Aorta (tissue), 5 donors: ENCODE data around the gene TIGIT. TPM values are rescaled to one million over a fixed set of nuclear protein-coding genes. Genes with fewer than 3 reads are reported as not detected.

Experiments used
- ATAC-seq: fragments of 200-7000 bp; cut with Tn5 transposase; one replicate; pipeline ENCODE4 v1.9.1; 2022; ENCODE audit warnings: moderate library complexity; ENCODE audit not compliant: low FRiP score
- DNase-seq, 2 donors: peaks; one replicate each; pipeline ENCODE4 v3.0.0-alpha.2; 2020
- H3K27ac ChIP-seq, 2 donors: one replicate each; pipeline ENCODE4 v1.5.1; 2013; ENCODE audit warnings: low read length in 2 of 2, mild to moderate bottlenecking in 2 of 2, moderate library complexity in 2 of 2, control low read depth in 1 of 2, inconsistent platforms in 1 of 2, low read depth in 1 of 2
- H3K27me3 ChIP-seq, 2 donors: one replicate each; pipeline ENCODE4 v1.6.1; 2013; ENCODE audit warnings: control low read depth in 1 of 2, low read length in 1 of 2, mild to moderate bottlenecking in 1 of 2, moderate library complexity in 1 of 2; ENCODE audit not compliant: insufficient read depth in 2 of 2, control insufficient read depth in 1 of 2
- H3K36me3 ChIP-seq, 2 donors: one replicate each; pipeline ENCODE4 v1.6.1; 2013; ENCODE audit warnings: control low read depth in 1 of 2, low read length in 1 of 2, mild to moderate bottlenecking in 1 of 2; ENCODE audit not compliant: insufficient read depth in 2 of 2, control insufficient read depth in 1 of 2
- H3K4me1 ChIP-seq, 2 donors: one replicate each; pipeline ENCODE4 v1.6.1; 2013; ENCODE audit warnings: low read length in 2 of 2, control low read depth in 1 of 2, mild to moderate bottlenecking in 1 of 2, moderate library complexity in 1 of 2; ENCODE audit not compliant: insufficient read depth in 2 of 2, control insufficient read depth in 1 of 2
- H3K4me3 ChIP-seq, 2 donors: one replicate each; pipeline ENCODE4 v1.5.1; 2013; ENCODE audit warnings: low read length in 2 of 2, control low read depth in 1 of 2, mild to moderate bottlenecking in 1 of 2
- H3K9me3 ChIP-seq: one replicate; pipeline ENCODE4 v1.6.1; 2013; ENCODE audit warnings: mild to moderate bottlenecking, low read length; ENCODE audit not compliant: control insufficient read depth
- WGBS, 2 donors: extraction: QIAGEN DNeasy Blood & Tissue Kit; methylation state at CpG; one replicate each; pipeline ENCODE4 v1.1.7; 2013; 5-methylcytosine and 5-hydroxymethylcytosine counted together
- intact Hi-C, 2 donors: fragments of 100-400 bp; cut with DNase I; formaldehyde crosslinking; loops; one replicate each; pipeline versions ENCODE4 v1.14.2 to v1.15.0; 2022
- polyA plus RNA-seq, 2 donors: library from polyadenylated mRNA; stranded (reverse); fragments of 200-250 nt; gene quantifications; one replicate each; pipeline ENCODE4 v1.2.3, GENCODE V29; 2013
- total RNA-seq, 2 donors: library from RNA; stranded (reverse); fragmentation: NEBNext Ultra II Directional; extraction: Animal tissue kit (Norgen Biotek cat#: 25700); gene quantifications; one replicate each; pipeline ENCODE4 v1.2.1, GENCODE V29; 2021
- donor health status: healthy with polysubstance abuse.
- donor health status: Bipolar disorder and iron deficiency.
- donor health status: DM: no; HTN: no; CAD: no.
- donor health status: DM: no; HTN: no; CAD: no.
- donor health status: DM: yes; HTN: yes; CAD: no.

Gene TIGIT
- total and polyA plus RNA-seq, 4 donors: 0.15 to 1.0 (median 0.75) TPM; not detected in 1

DNA sequence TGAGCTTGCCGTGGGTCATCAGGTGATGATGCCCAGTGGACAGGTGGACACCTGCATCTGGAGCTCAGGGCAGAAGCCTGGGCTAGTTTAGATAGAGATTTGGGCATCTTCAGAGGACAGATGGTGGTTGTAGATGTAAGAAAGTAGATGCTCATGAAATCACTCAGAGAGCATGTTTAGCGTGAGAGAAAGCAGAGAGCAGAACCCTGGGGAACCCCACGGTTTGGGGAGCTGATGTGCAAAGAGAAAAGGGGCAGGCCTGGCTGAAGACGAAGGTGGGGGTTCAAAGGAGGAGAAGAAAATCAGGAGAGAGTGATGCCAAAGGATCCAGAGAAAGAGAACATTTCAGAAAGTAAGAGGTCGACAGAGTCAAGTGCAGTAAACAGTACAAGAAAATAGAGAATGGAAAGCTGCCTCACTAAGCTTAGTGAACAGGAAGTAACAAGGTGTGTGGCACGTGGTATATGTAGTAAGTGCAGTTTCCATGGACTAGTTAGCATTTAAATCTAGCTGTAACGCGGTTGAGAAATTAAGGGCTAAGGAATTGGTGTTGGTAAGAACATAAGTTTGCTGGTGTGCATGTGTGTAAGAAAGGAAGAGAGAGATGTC, 13.5 kb downstream of the TIGIT start:
- no peak overlapping the region for H3K4me3 ChIP-seq
- H3K9me3 ChIP-seq: peaks cover 2% of the 10 kb centered on the region
- H3K36me3 ChIP-seq: no peaks in the 10 kb centered on the region
- H3K4me1 ChIP-seq: no peaks in the 10 kb centered on the region
- ATAC-seq (no peak), DNase-seq (no peak)
- H3K27me3 ChIP-seq: no peaks in the 10 kb centered on the region
- 83 to 84% methylated on average over 8 of the region's 8 CpGs for WGBS, 2 donors
- no peak overlapping the region for H3K27ac ChIP-seq
- intact Hi-C loops: no loop called here

DNA sequence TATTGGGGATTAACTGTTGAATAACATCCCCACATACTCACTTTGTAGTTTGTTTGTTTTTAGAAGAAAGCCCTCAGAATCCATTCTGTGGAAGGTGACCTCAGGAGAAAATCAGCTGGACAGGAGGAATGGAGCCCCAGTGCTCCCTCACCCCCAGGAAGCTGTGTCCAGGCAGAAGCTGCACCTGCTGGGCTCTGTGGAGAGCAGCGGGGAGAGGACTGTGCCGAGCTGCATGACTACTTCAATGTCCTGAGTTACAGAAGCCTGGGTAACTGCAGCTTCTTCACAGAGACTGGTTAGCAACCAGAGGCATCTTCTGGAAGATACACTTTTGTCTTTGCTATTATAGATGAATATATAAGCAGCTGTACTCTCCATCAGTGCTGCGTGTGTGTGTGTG, 14.0 kb downstream of the TIGIT start:
- Histone ChIP-seq H3K4me3 (no peak overlapping the region), H3K27ac (no peak overlapping the region), H3K4me1 (no peaks in the 10 kb centered on the region), H3K36me3 (no peaks in the 10 kb centered on the region), H3K27me3 (no peaks in the 10 kb centered on the region), H3K9me3 (peaks cover 2% of the 10 kb centered on the region)
- WGBS, 2 donors: 75 to 91% methylated on average over 3 of the region's 3 CpGs
- ATAC-seq (no peak), DNase-seq (no peak)
- intact Hi-C loops: no loop called here

DNA sequence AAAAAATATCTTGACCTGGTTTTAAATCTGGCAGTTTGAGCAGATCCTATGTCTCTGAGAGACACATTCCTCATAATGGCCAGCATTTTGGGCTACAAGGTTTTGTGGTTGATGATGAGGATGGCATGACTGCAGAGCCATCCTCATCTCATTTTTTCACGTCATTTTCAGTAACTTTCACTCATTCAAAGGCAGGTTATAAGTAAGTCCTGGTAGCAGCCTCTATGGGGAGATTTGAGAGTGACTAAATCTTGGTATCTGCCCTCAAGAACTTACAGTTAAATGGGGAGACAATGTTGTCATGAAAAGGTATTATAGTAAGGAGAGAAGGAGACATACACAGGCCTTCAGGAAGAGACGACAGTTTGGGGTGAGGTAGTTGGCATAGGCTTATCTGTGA, 14.5 kb downstream of the TIGIT start:
- 77 to 81% methylated on average over 2 of the region's 2 CpGs for WGBS, 2 donors
- Histone ChIP-seq H3K27ac (no peak overlapping the region), H3K9me3 (peaks cover 2% of the 10 kb centered on the region), H3K4me3 (no peak overlapping the region), H3K36me3 (no peaks in the 10 kb centered on the region), H3K27me3 (no peaks in the 10 kb centered on the region), H3K4me1 (no peaks in the 10 kb centered on the region)
- no peak for ATAC-seq
- intact Hi-C loops: no loop called here
- no peak for DNase-seq

DNA sequence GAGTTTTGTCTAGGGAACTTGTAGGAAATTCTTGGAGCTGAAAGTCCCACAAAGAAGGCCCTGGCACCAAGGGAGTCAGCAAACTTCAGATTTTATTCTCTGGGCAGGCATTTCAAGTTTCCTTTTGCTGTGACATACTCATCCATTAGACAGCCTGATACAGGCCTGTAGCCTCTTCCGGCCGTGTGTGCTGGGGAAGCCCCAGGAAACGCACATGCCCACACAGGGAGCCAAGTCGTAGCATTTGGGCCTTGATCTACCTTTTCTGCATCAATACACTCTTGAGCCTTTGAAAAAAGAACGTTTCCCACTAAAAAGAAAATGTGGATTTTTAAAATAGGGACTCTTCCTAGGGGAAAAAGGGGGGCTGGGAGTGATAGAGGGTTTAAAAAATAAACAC, 15.0 kb downstream of the TIGIT start:
- Histone ChIP-seq H3K27ac (no peak overlapping the region), H3K9me3 (peaks cover 2% of the 10 kb centered on the region), H3K36me3 (no peaks in the 10 kb centered on the region), H3K4me3 (no peak overlapping the region), H3K27me3 (no peaks in the 10 kb centered on the region), H3K4me1 (no peaks in the 10 kb centered on the region)
- ATAC-seq (no peak), DNase-seq (no peak)
- intact Hi-C loops: no loop called here
- WGBS, 2 donors: 76% methylated on average over 5 of the region's 5 CpGs

DNA sequence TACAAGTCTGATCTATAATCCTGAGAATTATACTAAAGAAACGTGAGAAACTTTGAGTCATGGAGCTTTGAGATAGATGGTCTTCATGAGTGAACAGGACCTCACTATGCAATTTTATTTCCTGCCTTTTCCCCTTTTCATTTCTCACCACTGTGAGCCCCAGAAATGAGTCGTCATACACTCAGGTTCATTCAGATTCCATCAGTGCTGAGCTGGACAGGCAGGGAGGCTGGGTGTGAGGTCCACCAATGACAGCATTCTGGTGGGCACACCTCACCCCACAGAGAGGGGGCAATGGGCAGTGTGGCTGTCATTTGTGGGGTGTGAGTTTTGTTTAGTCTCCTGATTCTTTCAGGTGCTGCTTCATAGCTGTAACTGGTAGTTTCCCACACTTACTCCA, 16.9 kb downstream of the TIGIT start:
- DNase-seq (no peak), ATAC-seq (no peak)
- no peak overlapping the region for H3K27ac ChIP-seq
- no peak overlapping the region for H3K4me3 ChIP-seq
- intact Hi-C loops: no loop called here
- 74 to 77% methylated on average over 2 of the region's 2 CpGs for WGBS, 2 donors
- no peaks in the 10 kb centered on the region for H3K27me3 ChIP-seq
- peaks cover 0 to 3% of the 10 kb centered on the region in 2 donors for H3K36me3 ChIP-seq
- H3K9me3 ChIP-seq: peaks cover 2% of the 10 kb centered on the region
- no peaks in the 10 kb centered on the region for H3K4me1 ChIP-seq

DNA sequence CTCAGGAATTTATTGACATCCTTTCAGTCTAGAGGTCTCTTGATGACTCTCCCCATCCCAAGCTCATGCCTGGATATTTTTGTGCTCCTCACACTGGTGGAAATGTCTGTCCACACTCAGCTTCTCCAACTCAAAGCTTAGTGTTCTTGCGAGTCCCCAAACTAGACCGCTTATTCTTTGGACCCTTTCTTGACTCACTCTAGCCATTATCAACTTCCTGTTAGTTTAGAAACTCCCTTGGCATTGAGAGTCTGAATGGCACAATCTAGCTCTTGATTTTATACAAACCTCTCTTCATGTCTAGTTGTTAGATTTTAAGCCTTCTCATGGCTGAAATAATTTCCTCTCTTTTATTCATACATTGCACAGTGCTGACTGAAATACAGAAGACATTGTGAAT, 19.6 kb downstream of the TIGIT start:
- Histone ChIP-seq H3K9me3 (no peaks in the 10 kb centered on the region), H3K27me3 (no peaks in the 10 kb centered on the region), H3K4me1 (no peaks in the 10 kb centered on the region), H3K36me3 (peaks cover 0 to 3% of the 10 kb centered on the region in 2 donors), H3K27ac (no peak overlapping the region), H3K4me3 (no peak overlapping the region)
- DNase-seq: no peak
- 87 to 90% methylated on average over 2 of the region's 2 CpGs for WGBS, 2 donors
- intact Hi-C loops: no loop called here
- ATAC-seq: no peak

DNA sequence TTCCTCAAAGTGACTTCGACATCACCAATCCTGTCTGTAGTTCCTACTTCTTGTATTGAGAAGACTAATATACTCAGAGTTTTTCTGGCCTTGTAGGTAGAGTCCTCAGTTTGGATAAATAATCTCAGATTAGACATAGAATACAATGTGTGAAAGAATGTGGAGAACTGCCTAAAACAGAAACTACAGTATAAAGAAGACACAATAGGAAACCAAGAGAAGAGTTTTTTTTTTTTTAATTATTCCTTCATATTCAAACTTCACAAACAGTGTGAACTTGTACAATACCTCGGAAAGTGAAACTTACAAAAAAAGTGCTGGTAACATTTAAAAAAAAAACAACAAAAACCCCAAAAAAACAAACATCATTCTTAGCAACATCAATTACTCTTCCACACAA, 20.5 kb downstream of the TIGIT start:
- no peak for ATAC-seq
- no peak for DNase-seq
- no peaks in the 10 kb centered on the region for H3K27me3 ChIP-seq
- intact Hi-C loops: no loop called here
- H3K36me3 ChIP-seq: peaks cover 0 to 3% of the 10 kb centered on the region in 2 donors
- H3K4me3 ChIP-seq: no peak overlapping the region
- H3K27ac ChIP-seq: no peak overlapping the region
- WGBS, 2 donors: 96 to 98% methylated on average over 2 of the region's 2 CpGs
- H3K4me1 ChIP-seq: no peaks in the 10 kb centered on the region
- no peaks in the 10 kb centered on the region for H3K9me3 ChIP-seq

DNA sequence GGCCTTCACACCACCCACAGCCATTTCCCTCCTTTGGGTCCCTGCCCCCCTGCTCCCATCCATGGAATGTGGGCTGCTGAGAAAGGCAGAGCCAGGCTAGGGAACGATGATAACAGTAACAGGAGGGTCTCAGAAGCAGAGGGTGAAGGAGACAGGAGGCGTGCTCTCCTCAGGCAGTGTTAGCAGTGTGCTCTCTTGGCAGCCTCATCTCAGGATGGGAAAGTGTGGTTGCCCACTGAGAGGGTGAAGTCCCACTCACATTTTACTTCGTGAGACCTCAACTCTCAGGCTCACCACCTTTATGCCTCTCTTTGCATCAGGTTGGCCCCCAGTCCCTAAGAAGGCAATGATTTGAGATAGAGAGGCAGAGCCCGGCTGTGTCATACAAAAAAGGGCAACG, 24.5 kb downstream of the TIGIT start:
- Histone ChIP-seq H3K4me1 (no peaks in the 10 kb centered on the region), H3K9me3 (no peaks in the 10 kb centered on the region), H3K4me3 (no peak overlapping the region), H3K27ac (no peak overlapping the region), H3K27me3 (no peaks in the 10 kb centered on the region), H3K36me3 (peaks cover 0 to 3% of the 10 kb centered on the region in 2 donors)
- DNase-seq: no peak
- 79 to 87% methylated on average over 5 of the region's 5 CpGs for WGBS, 2 donors
- ATAC-seq: no peak
- intact Hi-C loops: no loop called here

DNA sequence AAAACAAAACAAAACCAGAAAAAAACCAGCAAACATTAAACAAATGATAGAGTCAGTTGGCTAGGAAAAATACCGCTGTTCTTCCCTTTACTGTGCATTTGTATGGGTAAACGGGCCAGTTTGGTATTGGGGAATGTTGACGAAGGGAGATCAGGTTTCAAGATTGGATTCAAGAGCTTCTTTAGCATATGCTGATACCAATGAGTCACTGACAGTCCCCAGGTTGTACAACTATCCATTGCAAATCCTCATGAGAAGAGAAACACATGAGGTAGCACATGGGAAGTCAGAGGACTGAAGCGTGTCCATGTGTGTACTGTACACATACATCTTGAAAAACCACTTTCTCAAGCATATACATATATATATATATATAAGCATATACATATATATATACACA, 25.6 kb downstream of the TIGIT start:
- H3K4me3 ChIP-seq: no peak overlapping the region
- H3K27me3 ChIP-seq: no peaks in the 10 kb centered on the region
- intact Hi-C loops: no loop called here
- peaks cover 0 to 3% of the 10 kb centered on the region in 2 donors for H3K36me3 ChIP-seq
- 86 to 87% methylated on average over 4 of the region's 4 CpGs for WGBS, 2 donors
- no peaks in the 10 kb centered on the region for H3K4me1 ChIP-seq
- ATAC-seq: no peak
- H3K27ac ChIP-seq: no peak overlapping the region
- DNase-seq: no peak
- H3K9me3 ChIP-seq: no peaks in the 10 kb centered on the region
